Measurements from ENCODE around the gene L3MBTL4. TPM values are rescaled to one million over a fixed set of nuclear protein-coding genes. Genes with fewer than 3 reads are reported as not detected.

L3MBTL4 gene
- total and polyA plus RNA-seq, 10 donors: 1.1 to 21.0 (median 12.7) TPM

DNA sequence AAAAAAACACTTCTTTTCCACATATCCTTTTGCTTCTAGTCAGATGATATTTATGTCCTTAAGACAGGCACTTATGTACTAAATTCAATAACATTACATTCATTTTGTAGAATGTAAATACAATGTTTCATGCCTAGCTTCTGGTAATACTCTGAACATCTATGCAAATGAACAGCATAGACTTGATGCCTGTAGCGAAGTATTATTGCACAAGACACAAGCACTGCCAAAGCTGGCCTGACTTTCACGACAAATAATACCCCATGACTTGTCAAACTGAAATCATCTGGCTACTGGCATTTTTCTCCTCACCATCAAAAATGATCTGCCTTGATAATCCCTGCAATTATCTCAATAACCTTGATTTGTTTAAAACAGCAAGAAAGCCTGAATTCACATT is 101.3 kb downstream of the L3MBTL4 start:
- intact Hi-C loops (cut with DNase I; ENCODE audit: low total_unique reads): no loop called here
- H3K36me3 ChIP-seq: peaks cover 0 to 33% (median 0%) of the 10 kb centered on the region in 6 donors
- peaks cover 0 to 18% (median 12%) of the 10 kb centered on the region in 8 donors for H3K9me3 ChIP-seq
- no peaks in the 10 kb centered on the region for H3K4me1 ChIP-seq
- no peak for TF ChIP-seq POLR2AphosphoS5 (IDR thresholded peaks at IDR 0.05)
- no peak for TF ChIP-seq POLR2A (IDR thresholded peaks at IDR 0.05)
- TF ChIP-seq, protein P1, sequence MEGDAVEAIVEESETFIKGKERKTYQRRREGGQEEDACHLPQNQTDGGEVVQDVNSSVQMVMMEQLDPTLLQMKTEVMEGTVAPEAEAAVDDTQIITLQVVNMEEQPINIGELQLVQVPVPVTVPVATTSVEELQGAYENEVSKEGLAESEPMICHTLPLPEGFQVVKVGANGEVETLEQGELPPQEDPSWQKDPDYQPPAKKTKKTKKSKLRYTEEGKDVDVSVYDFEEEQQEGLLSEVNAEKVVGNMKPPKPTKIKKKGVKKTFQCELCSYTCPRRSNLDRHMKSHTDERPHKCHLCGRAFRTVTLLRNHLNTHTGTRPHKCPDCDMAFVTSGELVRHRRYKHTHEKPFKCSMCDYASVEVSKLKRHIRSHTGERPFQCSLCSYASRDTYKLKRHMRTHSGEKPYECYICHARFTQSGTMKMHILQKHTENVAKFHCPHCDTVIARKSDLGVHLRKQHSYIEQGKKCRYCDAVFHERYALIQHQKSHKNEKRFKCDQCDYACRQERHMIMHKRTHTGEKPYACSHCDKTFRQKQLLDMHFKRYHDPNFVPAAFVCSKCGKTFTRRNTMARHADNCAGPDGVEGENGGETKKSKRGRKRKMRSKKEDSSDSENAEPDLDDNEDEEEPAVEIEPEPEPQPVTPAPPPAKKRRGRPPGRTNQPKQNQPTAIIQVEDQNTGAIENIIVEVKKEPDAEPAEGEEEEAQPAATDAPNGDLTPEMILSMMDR (IDR thresholded peaks at IDR 0.05 in 8 of 11, conservative IDR thresholded peaks at IDR 0.05 in 3 of 11): no peak
- DNase-seq: no peak
- 36 to 77% (median 56%) methylated on average over 2 of the region's 2 CpGs for WGBS, 5 donors
- H3K4me3 ChIP-seq: no peak overlapping the region
- H3K27me3 ChIP-seq (replicated peaks in 1 of 7): no peaks in the 10 kb centered on the region
- no peak overlapping the region for H3K27ac ChIP-seq

DNA sequence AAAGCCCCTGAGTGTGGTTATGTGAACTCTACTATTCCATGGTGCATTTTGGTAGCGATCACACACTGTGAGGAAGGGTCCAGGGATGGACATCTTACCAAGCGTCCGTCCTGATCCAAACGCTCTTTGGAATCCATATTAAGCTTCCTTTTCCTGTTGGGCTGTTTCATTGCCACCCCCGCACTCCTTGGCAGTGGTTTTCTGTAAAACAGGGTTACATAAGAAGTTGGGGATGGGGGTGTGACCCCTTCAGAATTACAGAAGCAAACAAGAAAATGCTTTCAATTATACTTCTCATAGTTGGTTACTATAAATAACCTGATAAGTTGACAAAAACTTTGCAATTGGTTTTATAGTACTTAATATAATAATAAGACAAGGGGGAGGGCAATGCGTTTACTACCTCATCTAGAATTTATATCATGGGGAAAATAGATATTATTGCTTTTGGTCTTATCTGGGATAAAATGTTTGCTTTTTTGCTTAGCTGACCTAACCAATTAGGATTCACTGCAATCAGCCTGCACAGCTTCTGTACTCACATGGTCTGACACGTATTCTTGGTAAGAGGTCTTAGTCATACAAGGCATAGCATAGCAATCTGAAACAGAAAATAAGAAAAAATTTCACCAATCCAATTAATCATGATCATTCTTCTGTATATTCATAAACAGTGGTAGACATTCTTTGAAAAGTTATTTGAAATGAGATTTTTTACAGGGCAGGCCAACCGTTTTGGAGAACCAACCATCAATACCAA is 103.1 kb downstream of the L3MBTL4 start:
- peaks cover 0 to 5% (median 0%) of the 10 kb centered on the region in 8 donors for H3K9me3 ChIP-seq
- intact Hi-C loops (cut with DNase I; ENCODE audit: low total_unique reads): no loop called here
- no peak for DNase-seq
- H3K4me1 ChIP-seq: no peaks in the 10 kb centered on the region
- H3K27me3 ChIP-seq (replicated peaks in 1 of 7): no peaks in the 10 kb centered on the region
- no peak overlapping the region for H3K27ac ChIP-seq
- WGBS, 5 donors: 72 to 86% (median 80%) methylated on average over 8 of the region's 8 CpGs
- TF ChIP-seq, protein P1 (IDR thresholded peaks at IDR 0.05 in 8 of 11, conservative IDR thresholded peaks at IDR 0.05 in 3 of 11): no peak
- TF ChIP-seq POLR2A (IDR thresholded peaks at IDR 0.05): no peak
- TF ChIP-seq POLR2AphosphoS5 (IDR thresholded peaks at IDR 0.05): no peak
- peaks cover 0 to 34% (median 0%) of the 10 kb centered on the region in 6 donors for H3K36me3 ChIP-seq
- H3K4me3 ChIP-seq: no peak overlapping the region

DNA sequence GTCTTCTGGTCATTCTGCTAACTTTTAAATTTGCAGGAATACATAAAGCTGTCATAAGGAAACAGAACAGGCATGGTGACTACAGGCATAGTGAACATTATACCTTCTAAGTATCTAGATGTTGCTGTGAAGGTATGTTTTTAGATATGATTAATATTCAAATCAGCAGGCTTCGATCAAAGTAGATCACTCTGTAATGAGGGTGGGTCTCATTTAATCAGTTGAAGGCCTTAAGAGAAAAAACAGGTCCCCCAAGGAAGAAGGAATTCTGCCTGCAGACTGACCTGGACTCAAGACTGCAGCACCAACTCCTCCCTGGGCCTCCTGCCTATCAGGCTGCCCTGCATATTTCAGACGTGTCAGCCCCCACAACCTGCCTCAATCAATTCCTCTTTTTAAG is 104.0 kb downstream of the L3MBTL4 start:
- intact Hi-C loops (cut with DNase I; ENCODE audit: low total_unique reads): no loop called here
- H3K4me3 ChIP-seq: no peak overlapping the region
- peaks cover 0 to 34% (median 0%) of the 10 kb centered on the region in 6 donors for H3K36me3 ChIP-seq
- DNase-seq: no peak
- WGBS, 5 donors: 73 to 94% (median 88%) methylated on average over 2 of the region's 2 CpGs
- no peaks in the 10 kb centered on the region for H3K4me1 ChIP-seq
- TF ChIP-seq, protein P1 (IDR thresholded peaks at IDR 0.05 in 8 of 11, conservative IDR thresholded peaks at IDR 0.05 in 3 of 11): no peak
- TF ChIP-seq POLR2A (IDR thresholded peaks at IDR 0.05): no peak
- TF ChIP-seq POLR2AphosphoS5 (IDR thresholded peaks at IDR 0.05): no peak
- H3K27ac ChIP-seq: no peak overlapping the region
- no peaks in the 10 kb centered on the region for H3K27me3 ChIP-seq (replicated peaks in 1 of 7)
- H3K9me3 ChIP-seq: peaks cover 0 to 5% (median 0%) of the 10 kb centered on the region in 8 donors

DNA sequence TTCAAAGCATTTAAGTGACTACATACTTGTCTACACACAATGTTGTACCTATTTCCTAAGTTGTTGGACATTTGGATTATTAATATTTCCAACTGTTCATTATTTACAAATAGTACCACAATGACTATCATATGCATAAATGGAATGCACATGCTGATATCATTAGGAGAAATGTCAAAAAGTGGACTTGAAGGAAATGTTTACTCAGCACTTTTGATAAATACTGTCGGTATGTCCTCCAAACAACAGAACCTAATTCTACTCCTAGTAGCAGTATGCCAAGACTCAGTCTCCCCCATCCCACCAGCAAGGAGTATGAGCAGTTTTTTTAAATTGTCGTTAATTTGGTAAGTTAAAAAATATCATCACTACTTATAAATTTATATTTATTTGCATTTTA is 116.8 kb downstream of the L3MBTL4 start:
- H3K27ac ChIP-seq: no peak overlapping the region
- no peak for DNase-seq
- WGBS, 5 donors: 72 to 93% (median 83%) methylated on average over 2 of the region's 2 CpGs
- peaks cover 0 to 13% (median 8%) of the 10 kb centered on the region in 6 donors for H3K4me1 ChIP-seq
- no peaks in the 10 kb centered on the region for H3K27me3 ChIP-seq (replicated peaks in 1 of 7)
- intact Hi-C loops (cut with DNase I; ENCODE audit: low total_unique reads): no loop called here
- peaks cover 0 to 13% (median 0%) of the 10 kb centered on the region in 6 donors for H3K36me3 ChIP-seq
- TF ChIP-seq POLR2AphosphoS5 (IDR thresholded peaks at IDR 0.05) (no peak), POLR2A (IDR thresholded peaks at IDR 0.05) (no peak)
- TF ChIP-seq, protein P1 (IDR thresholded peaks at IDR 0.05 in 8 of 11, conservative IDR thresholded peaks at IDR 0.05 in 3 of 11): no peak
- no peak overlapping the region for H3K4me3 ChIP-seq
- no peaks in the 10 kb centered on the region for H3K9me3 ChIP-seq

All from spleen (tissue), 11 donors.